KOPT-K1 (cell line): ENCODE results near the gene FLAD1.

ENCODE experiments used
- H3K27ac ChIP-seq: fragments of 200-600 bp; sonication (generic); 2 replicates; pipeline ENCODE4 v1.5.1; 2016; ENCODE audit warnings: antibody characterized with exemption, mild to moderate bottlenecking, low read depth, low read length; ENCODE audit not compliant: poor library complexity, severe bottlenecking
- H3K36me3 ChIP-seq: fragments of 200-600 bp; sonication (generic); 2 replicates; pipeline ENCODE4 v1.5.1; 2017; ENCODE audit warnings: antibody characterized with exemption, mild to moderate bottlenecking, low read length, moderate library complexity; ENCODE audit not compliant: insufficient read depth
- H3K9me3 ChIP-seq: fragments of 200-600 bp; sonication (generic); 2 replicates; pipeline ENCODE4 v1.5.1; 2017; ENCODE audit warnings: antibody characterized with exemption, low read length, mild to moderate bottlenecking; ENCODE audit not compliant: insufficient read depth, poor library complexity, severe bottlenecking

Gene FLAD1

GRCh38 chr1:155009221-155009711 is 26.1 kb downstream of the FLAD1 start:
- no peaks in the 10 kb centered on the region for H3K36me3 ChIP-seq
- H3K27ac ChIP-seq = no peak overlapping the region
- H3K9me3 ChIP-seq = no peaks in the 10 kb centered on the region

- Histone ChIP-seq H3K36me3 (no peaks in the 10 kb centered on the region), H3K27ac (no peak overlapping the region), H3K9me3 (no peaks in the 10 kb centered on the region)
These were observed 26.6 kb downstream of the FLAD1 start for GRCh38 chr1:155009742-155010141.

GRCh38 chr1:155010211-155010918 is 27.2 kb downstream of the FLAD1 start:
- Histone ChIP-seq H3K9me3 (no peaks in the 10 kb centered on the region), H3K27ac (no peak overlapping the region)

GRCh38 chr1:155011004-155011416 is 27.9 kb downstream of the FLAD1 start:
- Histone ChIP-seq H3K9me3 (no peaks in the 10 kb centered on the region), H3K27ac (no peak overlapping the region), H3K36me3 (no peaks in the 10 kb centered on the region)

More at GRCh38 chr1:155010211-155010918, 27.2 kb downstream of the FLAD1 start:
- no peaks in the 10 kb centered on the region for H3K36me3 ChIP-seq

- Histone ChIP-seq H3K9me3 (no peaks in the 10 kb centered on the region), H3K27ac (no peak overlapping the region), H3K36me3 (no peaks in the 10 kb centered on the region)
These were observed 28.4 kb downstream of the FLAD1 start for GRCh38 chr1:155011437-155012025.

GRCh38 chr1:155012026-155012546 is 28.9 kb downstream of the FLAD1 start:
- H3K9me3 ChIP-seq = no peaks in the 10 kb centered on the region
- H3K27ac ChIP-seq = no peak overlapping the region
- no peaks in the 10 kb centered on the region for H3K36me3 ChIP-seq

GRCh38 chr1:155012776-155013602 is 29.8 kb downstream of the FLAD1 start:
- Histone ChIP-seq H3K27ac (no peak overlapping the region), H3K36me3 (no peaks in the 10 kb centered on the region), H3K9me3 (no peaks in the 10 kb centered on the region)

GRCh38 chr1:155013632-155014031 is 30.5 kb downstream of the FLAD1 start:
- Histone ChIP-seq H3K27ac (no peak overlapping the region), H3K9me3 (no peaks in the 10 kb centered on the region), H3K36me3 (no peaks in the 10 kb centered on the region)

- no peaks in the 10 kb centered on the region for H3K9me3 ChIP-seq
- no peak overlapping the region for H3K27ac ChIP-seq
- H3K36me3 ChIP-seq = no peaks in the 10 kb centered on the region
These were observed 31.8 kb downstream of the FLAD1 start for GRCh38 chr1:155014709-155015508.

GRCh38 chr1:155015527-155016230 is 32.5 kb downstream of the FLAD1 start:
- Histone ChIP-seq H3K9me3 (no peaks in the 10 kb centered on the region), H3K36me3 (no peaks in the 10 kb centered on the region), H3K27ac (no peak overlapping the region)

GRCh38 chr1:155016231-155016831 is 33.2 kb downstream of the FLAD1 start:
- H3K36me3 ChIP-seq = no peaks in the 10 kb centered on the region

GRCh38 chr1:155017041-155017945 is 34.1 kb downstream of the FLAD1 start:
- Histone ChIP-seq H3K36me3 (no peaks in the 10 kb centered on the region), H3K9me3 (no peaks in the 10 kb centered on the region), H3K27ac (no peak overlapping the region)

More at GRCh38 chr1:155016231-155016831, 33.2 kb downstream of the FLAD1 start:
- H3K27ac ChIP-seq = no peak overlapping the region
- no peaks in the 10 kb centered on the region for H3K9me3 ChIP-seq

- Histone ChIP-seq H3K27ac (no peak overlapping the region), H3K36me3 (no peaks in the 10 kb centered on the region), H3K9me3 (no peaks in the 10 kb centered on the region)
These were observed 34.8 kb downstream of the FLAD1 start for GRCh38 chr1:155017946-155018316.
